ENCODE results near the gene DRD4. TPM values are rescaled to one million over a fixed set of nuclear protein-coding genes. Genes with fewer than 3 reads are reported as not detected.

DRD4 gene
- total and polyA plus RNA-seq, 2 experiments from 2014 or later = 1.1 TPM; not detected in 1

- Histone ChIP-seq H3K4me1 (ENCODE audit: insufficient read depth) (peaks cover 23% of the 10 kb centered on the region), H3K9me2 (replicated peaks; ENCODE audit: insufficient read depth) (no peaks in the 10 kb centered on the region), H4K20me1 (ENCODE audit: insufficient read depth, poor library complexity, severe bottlenecking) (peaks cover 31% of the 10 kb centered on the region), H3K36me3 (replicated peaks; ENCODE audit: insufficient read depth, low read depth) (no peaks in the 10 kb centered on the region), H3K27me3 (no peaks in the 10 kb centered on the region), H3K4me3 (no peak overlapping the region), H3K27ac (no peak overlapping the region), H3K9me3 (ENCODE audit: low read depth) (no peaks in the 10 kb centered on the region), H3K4me2 (no peak overlapping the region), H3K79me2 (peaks cover 60% of the 10 kb centered on the region), H2AFZ (no peak overlapping the region)
- TF ChIP-seq EZH2 (IDR thresholded peaks at IDR 0.05; ENCODE audit: borderline replicate concordance) = no peak
- TF ChIP-seq CTCF (IDR thresholded peaks at IDR 0.05; ENCODE audit: poor library complexity) = no peak
- 98% methylated on average over 23 of the region's 26 CpGs for WGBS (ENCODE audit: low lambda C conversion rate, missing lambda C conversion rate)
- DNase-seq (ENCODE audit: low spot score) = no peak
These were observed 47.3 kb upstream of the DRD4 start for GRCh38 chr11:589798-590197.

- TF ChIP-seq EZH2phosphoT487 (IDR thresholded peaks at IDR 0.05; ENCODE audit: low read depth, severe bottlenecking, unreplicated experiment) (no peak), CTCF (IDR thresholded peaks at IDR 0.05; ENCODE audit: poor library complexity) (no peak), EZH2 (IDR thresholded peaks at IDR 0.05; ENCODE audit: borderline replicate concordance) (no peak)
- 92% methylated on average over 11 of the region's 11 CpGs for WGBS (ENCODE audit: low lambda C conversion rate, missing lambda C conversion rate)
- peaks cover 26% of the 10 kb centered on the region for H4K20me1 ChIP-seq (ENCODE audit: insufficient read depth, poor library complexity, severe bottlenecking)
These were observed 46.1 kb upstream of the DRD4 start for GRCh38 chr11:590997-591396.

GRCh38 chr11:592501-592900 lies 44.6 kb upstream of the DRD4 start:
- 99% methylated on average over 21 of the region's 22 CpGs for WGBS (ENCODE audit: low lambda C conversion rate, missing lambda C conversion rate)
- Histone ChIP-seq H3K27ac (no peak overlapping the region), H3K4me3 (no peak overlapping the region), H3K4me1 (ENCODE audit: insufficient read depth) (peaks cover 10% of the 10 kb centered on the region), H2AFZ (no peak overlapping the region), H3K9me2 (replicated peaks; ENCODE audit: insufficient read depth) (no peaks in the 10 kb centered on the region), H3K4me2 (no peak overlapping the region), H3K9me3 (ENCODE audit: low read depth) (no peaks in the 10 kb centered on the region), H4K20me1 (ENCODE audit: insufficient read depth, poor library complexity, severe bottlenecking) (peaks cover 18% of the 10 kb centered on the region), H3K79me2 (peaks cover 56% of the 10 kb centered on the region), H3K27me3 (no peaks in the 10 kb centered on the region), H3K36me3 (replicated peaks; ENCODE audit: insufficient read depth, low read depth) (no peaks in the 10 kb centered on the region)
- no peak for DNase-seq (ENCODE audit: low spot score)
- no peak for TF ChIP-seq EZH2phosphoT487 (IDR thresholded peaks at IDR 0.05; ENCODE audit: low read depth, severe bottlenecking, unreplicated experiment)
- no peak for TF ChIP-seq EZH2 (IDR thresholded peaks at IDR 0.05; ENCODE audit: borderline replicate concordance)
- no peak for TF ChIP-seq CTCF (IDR thresholded peaks at IDR 0.05; ENCODE audit: poor library complexity)

More at GRCh38 chr11:590997-591396, 46.1 kb upstream of the DRD4 start:
- Histone ChIP-seq H3K9me2 (replicated peaks; ENCODE audit: insufficient read depth) (no peaks in the 10 kb centered on the region), H3K4me2 (no peak overlapping the region), H3K36me3 (replicated peaks; ENCODE audit: insufficient read depth, low read depth) (no peaks in the 10 kb centered on the region), H3K4me3 (no peak overlapping the region), H3K27ac (no peak overlapping the region), H3K27me3 (no peaks in the 10 kb centered on the region), H3K9me3 (ENCODE audit: low read depth) (no peaks in the 10 kb centered on the region), H3K79me2 (peaks cover 58% of the 10 kb centered on the region), H3K4me1 (ENCODE audit: insufficient read depth) (peaks cover 23% of the 10 kb centered on the region), H2AFZ (no peak overlapping the region)
- no peak for DNase-seq (ENCODE audit: low spot score)

- H3K4me2 ChIP-seq = no peak overlapping the region
- H3K4me1 ChIP-seq (ENCODE audit: insufficient read depth) = peaks cover 8% of the 10 kb centered on the region
- peaks cover 56% of the 10 kb centered on the region for H3K79me2 ChIP-seq
- H2AFZ ChIP-seq = no peak overlapping the region
- no peak for TF ChIP-seq CTCF (IDR thresholded peaks at IDR 0.05; ENCODE audit: poor library complexity)
- TF ChIP-seq EZH2phosphoT487 (IDR thresholded peaks at IDR 0.05; ENCODE audit: low read depth, severe bottlenecking, unreplicated experiment) = no peak
- TF ChIP-seq EZH2 (IDR thresholded peaks at IDR 0.05; ENCODE audit: borderline replicate concordance) = no peak
- H3K9me2 ChIP-seq (replicated peaks; ENCODE audit: insufficient read depth) = no peaks in the 10 kb centered on the region
- WGBS (ENCODE audit: low lambda C conversion rate, missing lambda C conversion rate) = 91% methylated on average over 10 of the region's 10 CpGs
- H3K4me3 ChIP-seq = no peak overlapping the region
- H4K20me1 ChIP-seq (ENCODE audit: insufficient read depth, poor library complexity, severe bottlenecking) = peaks cover 18% of the 10 kb centered on the region
- no peaks in the 10 kb centered on the region for H3K36me3 ChIP-seq (replicated peaks; ENCODE audit: insufficient read depth, low read depth)
- H3K27ac ChIP-seq = no peak overlapping the region
- no peaks in the 10 kb centered on the region for H3K9me3 ChIP-seq (ENCODE audit: low read depth)
- H3K27me3 ChIP-seq = no peaks in the 10 kb centered on the region
- DNase-seq (ENCODE audit: low spot score) = no peak
These were observed 44.2 kb upstream of the DRD4 start for GRCh38 chr11:592918-593317.
